ENCODE data around the gene BIRC6.

Gene BIRC6

GRCh38 chr2:32425719-32426141 lies 68.9 kb downstream of the BIRC6 start:
- peak; percentile 24 for DNase-seq (ENCODE audit: low read depth, low spot score)
- TF ChIP-seq CTCF (IDR thresholded peaks at IDR 0.05; ENCODE audit: low read depth, low read length), result no peak
- H3K4me3 ChIP-seq (ENCODE audit: low read depth, low read length), result no peak overlapping the region
- in situ Hi-C loops (cut with HindIII; ENCODE audit: low sequenced_read_pairs), result no loop called here

- in situ Hi-C loops (cut with HindIII; ENCODE audit: low sequenced_read_pairs), result no loop called here
- DNase-seq (ENCODE audit: low read depth, low spot score), result no peak
- no peak for TF ChIP-seq CTCF (IDR thresholded peaks at IDR 0.05; ENCODE audit: low read depth, low read length)
Observed at GRCh38 chr2:32427672-32428610, 71.1 kb downstream of the BIRC6 start.

GRCh38 chr2:32430804-32431203 lies 74.0 kb downstream of the BIRC6 start:
- in situ Hi-C loops (cut with HindIII; ENCODE audit: low sequenced_read_pairs), result no loop called here
- no peak for DNase-seq (ENCODE audit: low read depth, low spot score)
- no peak for TF ChIP-seq CTCF (IDR thresholded peaks at IDR 0.05; ENCODE audit: low read depth, low read length)
- H3K4me3 ChIP-seq (ENCODE audit: low read depth, low read length), result no peak overlapping the region

More at GRCh38 chr2:32427672-32428610, 71.1 kb downstream of the BIRC6 start:
- H3K4me3 ChIP-seq (ENCODE audit: low read depth, low read length), result no peak overlapping the region

GRCh38 chr2:32436150-32436549 lies 79.3 kb downstream of the BIRC6 start:
- DNase-seq (ENCODE audit: low read depth, low spot score), result peak; percentile 47
- in situ Hi-C loops (cut with HindIII; ENCODE audit: low sequenced_read_pairs), result no loop called here
- TF ChIP-seq CTCF (IDR thresholded peaks at IDR 0.05; ENCODE audit: low read depth, low read length), result no peak
- no peak overlapping the region for H3K4me3 ChIP-seq (ENCODE audit: low read depth, low read length)

- TF ChIP-seq CTCF (IDR thresholded peaks at IDR 0.05; ENCODE audit: low read depth, low read length), result no peak
- DNase-seq (ENCODE audit: low read depth, low spot score), result no peak
- H3K4me3 ChIP-seq (ENCODE audit: low read depth, low read length), result no peak overlapping the region
- in situ Hi-C loops (cut with HindIII; ENCODE audit: low sequenced_read_pairs), result no loop called here
Observed at GRCh38 chr2:32442020-32442467, 85.2 kb downstream of the BIRC6 start.

- in situ Hi-C loops (cut with HindIII; ENCODE audit: low sequenced_read_pairs), result no loop called here
- TF ChIP-seq CTCF (IDR thresholded peaks at IDR 0.05; ENCODE audit: low read depth, low read length), result no peak
- no peak overlapping the region for H3K4me3 ChIP-seq (ENCODE audit: low read depth, low read length)
Observed at GRCh38 chr2:32446369-32446768, 89.5 kb downstream of the BIRC6 start.

More at GRCh38 chr2:32446369-32446768, 89.5 kb downstream of the BIRC6 start:
- DNase-seq (ENCODE audit: low read depth, low spot score), result no peak

Measured in astrocyte of the spinal cord (primary cell).